RWPE1 (cell line): Measurements from ENCODE around the gene RAB1B.
"Not testable (repeated sequence)": the region's sequence is repeated elsewhere in the genome, so short reads cannot be mapped to it uniquely, and the experiment has no call there.

Experiments
- CTCF ChIA-PET: fragments of 350-600 bp; sonication (Branson Sonifier 250); formaldehyde crosslinking; extraction: SDS; loops from one replicate; lab custom pipeline; 2021; lab: Yijun Ruan, JAX
- POLR2A ChIA-PET: fragments of 400-600 bp; formaldehyde crosslinking; extraction: SDS; loops from one replicate; lab custom pipeline; 2020; ENCODE audit warnings: antibody characterized with exemption; ENCODE audit not compliant: low non-redundant PET; lab: Yijun Ruan, JAX
- DNase-seq: peaks from one replicate; pipeline ENCODE4 v3.0.0; 2012; ENCODE audit warnings: low spot score
- H3K27ac ChIP-seq: fragments of 450-650 bp; 2 replicates; pipeline ENCODE4 v1.5.1; 2017
- TF ChIP-seq, protein P1 (sequence below): fragments of 450-650 bp; conservative IDR thresholded peaks from 2 replicates; pipeline ENCODE4 v1.5.1; 2017; ENCODE audit warnings: low read depth, mild to moderate bottlenecking

Gene RAB1B

DNA sequence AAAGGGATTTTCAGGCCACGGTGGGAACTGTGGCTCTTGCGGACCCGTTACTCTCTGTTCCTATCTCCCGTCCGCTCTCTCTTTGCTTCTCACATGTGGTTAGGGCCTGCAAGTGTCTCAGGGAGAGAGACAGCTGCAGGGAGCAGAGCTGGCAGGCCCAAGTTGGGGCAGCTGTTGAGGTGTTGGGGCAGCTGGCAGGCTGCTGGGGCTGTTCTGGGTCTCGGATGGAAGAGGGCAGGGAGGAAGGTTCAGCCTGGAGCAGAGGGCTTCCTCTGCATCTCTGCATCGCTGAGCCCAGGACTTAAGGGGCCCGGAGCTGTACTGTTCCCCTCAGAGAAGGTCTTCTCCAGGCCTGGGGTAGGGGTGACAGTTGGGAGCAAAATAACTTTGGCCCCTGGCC is 7.0 kb downstream of the RAB1B start:
- TF ChIP-seq, protein P1, sequence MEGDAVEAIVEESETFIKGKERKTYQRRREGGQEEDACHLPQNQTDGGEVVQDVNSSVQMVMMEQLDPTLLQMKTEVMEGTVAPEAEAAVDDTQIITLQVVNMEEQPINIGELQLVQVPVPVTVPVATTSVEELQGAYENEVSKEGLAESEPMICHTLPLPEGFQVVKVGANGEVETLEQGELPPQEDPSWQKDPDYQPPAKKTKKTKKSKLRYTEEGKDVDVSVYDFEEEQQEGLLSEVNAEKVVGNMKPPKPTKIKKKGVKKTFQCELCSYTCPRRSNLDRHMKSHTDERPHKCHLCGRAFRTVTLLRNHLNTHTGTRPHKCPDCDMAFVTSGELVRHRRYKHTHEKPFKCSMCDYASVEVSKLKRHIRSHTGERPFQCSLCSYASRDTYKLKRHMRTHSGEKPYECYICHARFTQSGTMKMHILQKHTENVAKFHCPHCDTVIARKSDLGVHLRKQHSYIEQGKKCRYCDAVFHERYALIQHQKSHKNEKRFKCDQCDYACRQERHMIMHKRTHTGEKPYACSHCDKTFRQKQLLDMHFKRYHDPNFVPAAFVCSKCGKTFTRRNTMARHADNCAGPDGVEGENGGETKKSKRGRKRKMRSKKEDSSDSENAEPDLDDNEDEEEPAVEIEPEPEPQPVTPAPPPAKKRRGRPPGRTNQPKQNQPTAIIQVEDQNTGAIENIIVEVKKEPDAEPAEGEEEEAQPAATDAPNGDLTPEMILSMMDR = no peak
- H3K27ac ChIP-seq = peak overlapping the region; percentile 77
- no peak for DNase-seq
- CTCF ChIA-PET = no interaction called here
- POLR2A ChIA-PET = no interaction called here

DNA sequence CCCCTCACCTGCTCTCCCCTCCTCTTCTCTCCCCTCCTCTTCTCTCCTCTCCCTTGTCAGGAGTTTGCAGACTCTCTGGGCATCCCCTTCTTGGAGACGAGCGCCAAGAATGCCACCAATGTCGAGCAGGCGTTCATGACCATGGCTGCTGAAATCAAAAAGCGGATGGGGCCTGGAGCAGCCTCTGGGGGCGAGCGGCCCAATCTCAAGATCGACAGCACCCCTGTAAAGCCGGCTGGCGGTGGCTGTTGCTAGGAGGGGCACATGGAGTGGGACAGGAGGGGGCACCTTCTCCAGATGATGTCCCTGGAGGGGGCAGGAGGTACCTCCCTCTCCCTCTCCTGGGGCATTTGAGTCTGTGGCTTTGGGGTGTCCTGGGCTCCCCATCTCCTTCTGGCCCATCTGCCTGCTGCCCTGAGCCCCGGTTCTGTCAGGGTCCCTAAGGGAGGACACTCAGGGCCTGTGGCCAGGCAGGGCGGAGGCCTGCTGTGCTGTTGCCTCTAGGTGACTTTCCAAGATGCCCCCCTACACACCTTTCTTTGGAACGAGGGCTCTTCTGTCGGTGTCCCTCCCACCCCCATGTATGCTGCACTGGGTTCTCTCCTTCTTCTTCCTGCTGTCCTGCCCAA is 7.7 kb downstream of the RAB1B start:
- CTCF ChIA-PET = no interaction called here
- TF ChIP-seq, protein P1 = no peak
- peak overlapping the region; percentile 77 for H3K27ac ChIP-seq
- POLR2A ChIA-PET = no interaction called here
- DNase-seq = no peak

DNA sequence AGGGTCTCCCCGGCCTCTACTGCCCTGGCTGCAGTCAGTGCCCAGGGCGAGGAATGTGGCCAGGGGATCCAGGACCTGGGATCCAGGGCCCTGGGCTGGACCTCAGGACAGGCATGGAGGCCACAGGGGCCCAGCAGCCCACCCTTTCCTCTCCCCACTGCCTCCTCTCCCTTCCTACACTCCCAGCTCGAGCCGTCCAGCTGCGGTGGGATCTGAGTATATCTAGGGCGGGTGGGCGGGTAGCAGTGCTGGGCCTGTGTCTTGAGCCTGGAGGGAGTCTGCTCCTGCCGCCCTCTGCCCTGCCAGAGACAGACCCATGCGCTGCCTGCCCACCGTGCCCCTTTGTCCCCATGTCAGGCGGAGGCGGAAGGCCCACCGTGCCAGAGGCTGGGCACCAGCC is 8.2 kb downstream of the RAB1B start:
- DNase-seq, POLR2A ChIA-PET: not testable (repeated sequence)
- H3K27ac ChIP-seq = peak overlapping the region; percentile 77
- CTCF ChIA-PET = interaction anchor here (0.8 kb wide), 1 partner anchor 35 kb away, joined by 3 read pairs; no protein-coding TSS in a partner anchor

DNA sequence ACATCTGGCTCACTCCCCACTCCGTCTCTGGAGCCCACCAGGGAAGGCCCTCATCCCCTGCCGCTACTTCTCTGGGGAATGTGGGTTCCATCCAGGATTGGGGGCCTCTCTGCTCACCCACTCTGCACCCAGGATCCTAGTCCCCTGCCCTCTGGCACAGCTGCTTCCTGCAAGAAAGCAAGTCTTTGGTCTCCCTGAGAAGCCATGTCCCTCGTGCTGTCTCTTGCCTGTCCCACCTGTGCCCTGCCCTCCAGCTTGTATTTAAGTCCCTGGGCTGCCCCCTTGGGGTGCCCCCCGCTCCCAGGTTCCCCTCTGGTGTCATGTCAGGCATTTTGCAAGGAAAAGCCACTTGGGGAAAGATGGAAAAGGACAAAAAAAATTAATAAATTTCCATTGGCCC is 8.6 kb downstream of the RAB1B start:
- CTCF ChIA-PET = interaction anchor here (0.8 kb wide), 1 partner anchor 34 kb away, joined by 3 read pairs; no protein-coding TSS in a partner anchor
- POLR2A ChIA-PET, DNase-seq: not testable (repeated sequence)
- H3K27ac ChIP-seq = peak overlapping the region; percentile 77

DNA sequence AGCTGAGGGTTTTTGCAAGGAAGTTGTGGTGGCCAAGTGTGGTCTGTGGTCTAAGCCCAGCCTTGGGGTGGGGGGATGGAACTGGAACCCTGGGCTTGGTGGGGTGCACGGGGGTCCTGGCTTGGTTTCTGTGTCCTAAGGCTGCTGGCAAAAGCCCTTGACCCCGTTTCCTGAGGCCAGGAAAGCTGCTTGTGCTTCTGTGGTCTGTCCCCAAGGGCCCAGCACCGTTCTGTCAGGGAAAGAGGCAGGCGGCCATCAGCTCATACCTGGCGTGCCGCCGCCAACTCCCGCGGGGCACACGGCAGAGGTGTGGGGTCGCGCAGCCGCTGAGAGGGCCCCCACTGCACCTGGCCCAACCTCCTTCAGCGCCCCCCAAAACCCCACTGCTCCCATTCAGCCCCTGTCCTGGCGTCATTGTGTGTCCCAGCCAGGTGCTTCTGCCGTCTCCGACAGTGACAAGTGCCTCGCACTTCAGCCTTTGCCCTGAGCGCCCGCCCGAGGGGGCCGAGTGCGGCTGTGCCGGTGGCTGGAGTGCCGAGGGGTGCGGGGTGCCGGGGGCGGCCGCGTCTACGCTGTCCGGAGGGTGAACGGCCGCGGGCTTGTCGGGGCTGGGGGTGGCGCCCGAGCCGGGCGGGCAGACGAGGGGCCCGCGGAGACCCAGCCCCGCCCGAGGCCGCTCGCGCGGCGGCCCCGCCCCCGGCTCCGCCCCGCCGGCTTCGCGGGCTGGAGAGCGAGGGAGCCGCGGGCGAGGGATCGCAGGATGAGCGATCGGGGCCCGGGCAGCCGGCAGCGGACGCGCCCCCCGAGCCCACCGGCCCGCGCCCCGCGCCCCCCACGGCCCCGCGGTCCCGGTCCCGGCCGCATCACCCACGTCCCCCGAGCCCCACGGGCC is 9.3 kb downstream of the RAB1B start, which contains the start of gene CNIH2:
TSS of gene CNIH2 (plus strand) at position 705 of the 892 bp plus-strand sequence. CDS start 282 bp downstream, outside the sequence.
- peak within 1 kb of the TSS; percentile 77 for H3K27ac ChIP-seq
- TF ChIP-seq, protein P1 = no peak
- CTCF ChIA-PET = interaction anchor here (0.8 kb wide), 1 partner anchor 34 kb away, joined by 3 read pairs; no protein-coding TSS in a partner anchor
- POLR2A ChIA-PET = no interaction called here
- DNase-seq = peak; percentile 29

DNA sequence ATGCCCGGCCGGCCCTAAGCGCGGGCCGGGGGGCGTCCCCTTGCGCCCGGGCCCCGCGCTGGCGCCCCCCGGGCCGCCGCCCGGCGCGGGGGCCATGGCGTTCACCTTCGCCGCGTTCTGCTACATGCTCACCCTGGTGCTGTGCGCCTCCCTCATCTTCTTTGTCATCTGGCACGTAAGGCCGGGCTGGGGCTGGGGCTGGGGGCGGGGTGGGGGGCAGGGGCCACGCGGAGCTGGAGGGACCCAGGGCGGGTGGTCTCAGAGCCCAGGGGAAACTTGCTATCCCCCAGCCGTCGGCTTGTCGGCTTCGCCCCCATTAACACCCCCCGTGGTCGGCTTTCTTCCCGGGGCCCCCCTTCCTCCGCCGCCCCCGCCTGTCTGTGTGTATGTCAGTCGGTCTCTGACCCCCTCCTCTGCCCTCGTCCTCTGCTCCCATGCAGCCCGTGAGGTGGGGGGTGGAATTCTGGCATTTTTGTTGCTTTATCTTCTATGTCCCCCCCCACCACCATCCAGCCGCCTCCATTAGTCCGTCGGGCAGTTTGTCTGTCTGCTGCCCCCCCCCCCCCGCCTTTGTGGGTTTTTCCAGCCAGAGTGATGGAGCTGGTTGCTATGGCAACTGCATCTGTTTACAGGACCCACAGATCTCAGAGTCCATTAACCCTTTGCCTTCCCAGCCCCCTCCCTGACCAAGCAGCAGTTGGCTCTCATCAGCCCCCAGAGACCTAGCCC is 10.1 kb downstream of the RAB1B start:
- peak overlapping the region; percentile 77 for H3K27ac ChIP-seq
- DNase-seq = no peak
- ChIA-PET CTCF (interaction anchor here (0.6 kb wide), 1 partner anchor 213 kb away, joined by 3 read pairs; no protein-coding TSS in a partner anchor), POLR2A (no interaction called here)
- TF ChIP-seq, protein P1 = no peak

DNA sequence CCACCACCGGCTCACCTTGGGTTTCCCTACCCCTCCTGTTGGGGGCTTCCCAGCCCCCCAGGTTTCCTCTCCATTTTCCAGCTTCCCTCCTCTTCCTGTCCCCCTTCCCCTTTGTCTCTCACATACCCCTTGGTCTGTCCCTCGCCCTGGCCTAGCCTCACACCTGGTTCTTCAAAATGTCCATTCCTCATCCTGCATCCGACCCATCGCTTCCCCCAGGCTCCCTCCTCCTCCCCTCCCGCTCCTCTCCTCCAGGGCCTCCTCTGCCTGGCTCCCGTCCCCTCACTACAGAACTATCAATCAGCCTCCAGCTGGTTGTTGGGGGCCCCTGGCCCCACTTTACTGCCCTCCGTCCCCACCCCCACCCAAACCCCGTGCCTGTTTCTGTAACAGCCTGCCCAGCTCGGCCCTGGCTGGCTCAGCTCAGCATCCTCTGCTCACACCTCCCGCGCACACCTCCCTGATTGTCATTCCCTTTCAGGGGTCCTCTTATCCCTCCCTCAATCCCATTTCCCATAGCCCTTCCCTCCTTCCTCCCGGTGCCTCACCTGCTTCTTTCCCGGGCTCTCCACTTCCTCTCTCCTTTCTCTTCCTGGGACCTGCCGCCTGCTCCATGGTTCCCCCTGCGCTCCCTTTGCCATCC is 10.8 kb downstream of the RAB1B start:
- CTCF ChIA-PET = interaction anchor here (0.6 kb wide), 1 partner anchor 213 kb away, joined by 3 read pairs; no protein-coding TSS in a partner anchor
- no peak for DNase-seq
- POLR2A ChIA-PET = no interaction called here
- H3K27ac ChIP-seq = no peak overlapping the region
- TF ChIP-seq, protein P1 = no peak
